GM04503 (cell line): ENCODE results near the gene SMCO1.
"Not testable (repeated sequence)": the region's sequence is repeated elsewhere in the genome, so short reads cannot be mapped to it uniquely, and the experiment has no call there.

Experiments used
- DNase-seq: peaks from one replicate; pipeline ENCODE4 v3.0.0-alpha.2; 2012; ENCODE audit warnings: low read depth

SMCO1 gene

GRCh38 chr3:196492080-196492479, 23.1 kb downstream of the SMCO1 start:
- DNase-seq = no peak

DNA sequence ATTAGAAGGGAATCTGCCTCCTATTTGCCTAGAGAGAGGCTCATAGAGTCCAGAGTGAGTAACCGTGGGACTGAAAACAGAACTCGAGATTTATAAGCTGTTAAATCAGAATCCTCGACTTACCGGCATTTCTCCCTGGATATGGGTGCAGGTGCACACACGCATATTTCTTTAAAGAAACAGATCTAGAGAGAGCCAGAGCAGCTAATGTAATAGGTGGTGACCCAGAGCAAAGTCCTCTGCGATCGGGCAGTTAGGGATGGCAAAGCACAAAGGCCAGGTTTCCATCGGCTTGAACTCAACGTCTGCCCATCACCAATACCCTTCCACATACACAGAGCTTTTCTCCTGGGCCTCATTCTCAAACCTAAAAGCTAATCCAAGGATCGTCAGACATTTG, 25.4 kb downstream of the SMCO1 start:
- DNase-seq = no peak

- DNase-seq = no peak
These were observed 28.9 kb downstream of the SMCO1 start for GRCh38 chr3:196486263-196486662.

- DNase-seq = no peak
These were observed 37.5 kb downstream of the SMCO1 start for GRCh38 chr3:196477678-196478077.

DNA sequence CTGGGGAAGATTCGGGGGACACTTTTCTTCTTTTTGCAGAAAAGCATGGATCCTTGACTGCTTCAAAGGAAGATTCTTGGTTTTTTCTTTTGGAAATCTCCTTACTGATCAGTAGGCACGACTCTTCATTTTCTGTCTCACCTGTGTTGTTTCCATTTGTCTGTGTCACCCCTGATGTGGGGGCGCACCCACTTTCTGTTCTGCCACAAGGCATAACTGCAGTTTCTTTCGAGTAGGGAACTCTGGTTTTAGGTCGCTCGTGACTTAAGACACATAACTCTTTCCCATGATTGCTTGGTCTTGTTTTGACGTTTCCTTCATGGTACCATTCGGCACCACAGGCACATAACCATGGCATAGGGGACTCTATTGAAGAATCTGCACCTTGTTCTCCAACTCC, 42.9 kb downstream of the SMCO1 start:
- DNase-seq = no peak

DNA sequence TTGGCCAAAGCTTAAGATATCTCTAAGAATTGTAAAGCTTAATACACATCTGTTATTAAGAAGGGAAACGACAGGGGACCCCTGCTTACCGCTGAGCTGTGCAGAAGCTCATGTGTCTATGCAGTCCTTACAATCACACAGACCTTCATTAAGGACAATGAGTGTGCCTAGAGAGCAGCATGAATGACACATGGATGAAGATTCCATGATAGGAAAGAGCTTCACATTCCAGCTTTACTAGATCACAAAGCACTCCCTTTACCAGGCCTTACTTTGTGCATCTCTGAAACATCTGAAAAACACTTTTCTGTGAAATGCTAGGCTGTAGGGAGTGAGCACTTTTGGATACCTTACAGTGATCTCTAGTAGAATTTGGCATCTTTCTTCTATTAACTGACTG, 43.6 kb downstream of the SMCO1 start:
- DNase-seq = peak; percentile 26

DNA sequence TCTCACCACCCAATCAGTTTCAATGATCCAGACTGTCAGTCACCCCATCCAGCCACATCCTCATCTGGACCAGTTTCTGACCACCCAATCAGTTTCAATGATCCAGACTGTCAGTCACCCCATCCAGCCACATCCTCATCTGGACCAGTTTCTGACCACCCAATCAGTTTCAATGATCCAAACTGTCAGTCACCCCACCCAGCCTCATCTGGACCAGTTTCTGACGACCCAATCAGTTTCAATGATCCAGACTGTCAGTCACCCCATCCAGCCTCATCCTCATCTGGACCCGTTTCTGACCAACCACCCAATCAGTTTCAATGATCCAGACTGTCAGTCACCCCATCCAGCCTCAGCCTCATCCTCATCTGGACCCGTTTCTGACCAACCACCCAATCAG, 45.0 kb downstream of the SMCO1 start:
- not testable (repeated sequence) for DNase-seq

DNA sequence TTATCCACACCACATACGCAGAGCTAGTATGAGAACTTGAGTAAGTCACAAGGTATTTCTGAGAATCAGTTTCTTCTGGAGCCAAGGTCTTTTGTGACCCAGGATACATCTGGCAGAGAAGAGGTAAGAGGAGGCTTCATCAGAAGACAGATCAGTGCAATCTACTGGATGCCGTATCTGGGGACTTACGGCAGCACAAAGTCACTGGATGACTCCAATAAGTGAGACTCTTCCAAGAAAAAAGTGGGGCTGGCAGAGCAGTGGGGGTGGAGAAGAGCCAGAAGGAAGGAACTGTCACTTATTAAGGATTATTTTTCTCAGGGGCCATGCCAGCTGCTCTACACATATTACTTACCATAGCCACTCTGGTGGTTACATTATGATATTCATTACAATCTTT, 51.3 kb downstream of the SMCO1 start:
- DNase-seq = no peak

DNA sequence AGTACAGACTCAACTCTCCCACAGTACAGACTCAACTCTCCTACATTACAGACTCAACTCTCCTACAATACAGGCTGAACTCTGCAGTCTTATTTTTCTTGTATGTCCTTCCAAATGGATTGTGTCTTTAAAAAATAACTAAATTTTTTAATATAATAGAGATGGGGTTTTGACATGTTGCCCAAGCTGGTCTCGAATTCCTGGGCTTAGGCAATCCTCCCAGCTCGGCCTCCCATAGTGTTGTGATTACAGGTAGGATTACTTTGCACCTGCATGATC, 51.7 kb downstream of the SMCO1 start:
- no peak for DNase-seq

GRCh38 chr3:196462680-196463477, 52.3 kb downstream of the SMCO1 start:
- not testable (repeated sequence) for DNase-seq

DNA sequence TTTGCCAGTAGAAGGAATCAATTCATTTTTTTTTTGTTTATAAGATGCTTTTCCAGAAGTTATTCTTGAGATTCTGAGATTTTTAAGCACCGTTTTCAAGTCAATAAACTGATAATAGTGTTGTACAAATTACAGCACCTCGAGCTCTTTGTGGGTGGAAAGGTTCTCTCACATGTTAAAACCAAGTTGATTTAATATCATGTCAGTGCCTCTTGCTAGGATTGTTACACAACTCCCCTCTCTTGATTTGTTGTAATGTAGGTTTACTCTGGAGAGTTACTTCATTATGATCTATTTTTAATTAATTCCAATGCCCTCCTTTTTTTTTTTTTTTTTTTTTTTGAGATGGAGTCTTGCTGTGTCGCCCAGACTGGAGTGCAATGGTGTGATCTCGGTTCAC, 57.1 kb downstream of the SMCO1 start:
- no peak for DNase-seq

- DNase-seq = not testable (repeated sequence)
These were observed 57.7 kb downstream of the SMCO1 start for GRCh38 chr3:196457470-196457869.
